ENCODE results near the gene SYNPO2.

DNA sequence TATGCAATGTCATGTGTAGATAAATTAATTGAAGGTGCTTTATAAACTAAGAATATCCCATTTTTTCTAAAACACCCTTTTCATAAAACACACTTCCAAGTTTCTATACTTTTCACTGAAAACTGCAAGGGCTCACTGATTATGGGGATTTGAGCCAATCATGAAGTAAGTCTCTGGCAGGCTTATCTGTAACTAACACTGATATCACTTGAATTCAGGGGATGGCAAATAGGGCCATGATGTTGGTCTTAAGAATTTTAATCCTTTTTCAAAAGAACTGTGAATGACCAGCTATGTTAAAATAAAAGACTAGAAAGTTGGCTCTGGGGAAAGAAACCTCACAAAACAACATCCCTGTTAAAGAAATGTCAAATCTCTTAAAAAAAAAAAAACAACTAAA lies 39.8 kb upstream of the SYNPO2 start:
- TF ChIP-seq ZNF274 (IDR thresholded peaks at IDR 0.05; ENCODE audit: borderline replicate concordance, extremely low read depth, low read length) (no peak), SP1 (IDR thresholded peaks at IDR 0.05; ENCODE audit: low read depth, low read length) (no peak), SRF (IDR thresholded peaks at IDR 0.05; ENCODE audit: low read depth, low read length) (no peak), EGR1 (IDR thresholded peaks at IDR 0.05; ENCODE audit: borderline replicate concordance, low read depth, low read length) (no peak), SP2 (IDR thresholded peaks at IDR 0.05; ENCODE audit: low read length) (no peak)

Data from H1 (cell line).